Nucleus accumbens (tissue), 56 donors: ENCODE results near the gene BICRAL.
"Not testable (repeated sequence)": the region's sequence is repeated elsewhere in the genome, so short reads cannot be mapped to it uniquely, and the experiment has no call there.

Experiments
- DNase-seq, 56 donors: peaks; one replicate each; lab custom pipeline; 2025; lab: John Stamatoyannopoulos, UW

BICRAL gene

DNA sequence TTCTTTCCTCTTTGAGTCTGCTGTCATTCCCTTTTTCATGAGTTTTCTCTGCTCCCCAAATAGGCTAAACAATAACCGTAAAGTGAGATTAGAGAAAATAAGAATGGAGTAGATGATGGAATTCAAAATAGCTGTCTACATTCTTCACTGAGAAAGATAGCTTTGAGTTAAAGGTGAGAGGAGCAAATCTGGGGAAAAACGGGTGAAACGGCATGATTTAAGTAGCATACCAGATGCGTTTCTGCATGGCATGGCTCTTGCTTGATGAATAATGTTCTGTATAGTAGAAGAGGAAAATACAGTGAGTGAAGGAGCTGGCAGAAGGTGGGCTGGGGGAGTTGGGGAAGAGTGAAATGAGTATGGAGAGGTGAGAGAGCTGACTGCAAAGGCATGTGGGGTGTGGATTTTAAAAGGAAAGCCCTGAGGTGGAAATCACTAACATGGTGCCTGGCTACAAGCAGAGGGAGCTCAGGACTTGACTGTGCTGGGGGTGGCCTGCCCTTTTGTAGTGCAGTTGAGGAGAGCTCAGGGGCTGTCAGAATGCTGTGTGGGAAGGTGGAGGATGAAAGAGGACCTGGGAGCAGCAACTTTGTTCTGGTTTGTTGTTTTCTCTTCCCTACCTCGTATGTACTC, 8.8 kb downstream of the BICRAL start:
- DNase-seq, result peak in 3 of 56 donors; percentile 5 to 11 (median 7)

- DNase-seq, result no peak
These were observed 10.0 kb downstream of the BICRAL start for GRCh38 chr6:42791706-42792320.

GRCh38 chr6:42795651-42796050, 13.8 kb downstream of the BICRAL start:
- DNase-seq, result no peak

DNA sequence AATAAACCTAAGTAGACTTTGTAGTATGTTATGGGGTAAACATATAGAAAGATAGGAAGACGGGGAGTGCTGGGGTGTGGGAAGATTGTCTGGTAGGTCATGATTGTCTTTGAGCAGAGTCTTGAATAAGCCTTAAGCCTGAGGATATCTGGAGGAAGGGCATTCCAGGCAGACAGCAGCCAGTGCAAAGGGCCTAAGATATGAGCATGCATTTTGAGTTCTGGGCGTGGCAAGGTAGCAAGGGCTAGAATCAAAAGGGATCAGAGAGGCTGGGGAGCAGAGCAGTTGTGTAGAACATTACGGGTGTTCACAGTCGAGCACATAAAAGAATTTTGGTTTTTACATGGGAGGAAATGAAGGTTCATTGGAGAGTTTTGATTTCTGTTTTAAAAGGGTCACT, 14.3 kb downstream of the BICRAL start:
- DNase-seq, result no peak

DNA sequence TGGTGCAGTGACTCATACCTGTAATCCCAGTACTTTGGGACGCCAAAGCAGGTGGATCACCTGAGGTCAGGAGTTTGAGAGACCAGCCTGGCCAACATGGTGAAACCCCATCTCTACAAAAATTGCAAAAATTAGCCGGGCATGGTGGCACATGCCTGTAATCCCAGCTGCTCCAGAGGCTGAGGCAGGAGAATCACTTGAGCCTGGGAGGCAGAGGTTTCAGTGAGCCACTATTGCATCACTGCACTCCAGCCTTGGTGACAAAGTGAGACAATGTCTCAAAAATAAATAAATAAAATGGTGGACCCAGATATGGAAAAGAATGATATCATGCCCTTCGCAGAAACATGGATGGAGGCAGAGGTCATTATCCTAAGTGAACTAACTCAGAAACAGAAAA, 15.8 kb downstream of the BICRAL start:
- DNase-seq, result not testable (repeated sequence)

DNA sequence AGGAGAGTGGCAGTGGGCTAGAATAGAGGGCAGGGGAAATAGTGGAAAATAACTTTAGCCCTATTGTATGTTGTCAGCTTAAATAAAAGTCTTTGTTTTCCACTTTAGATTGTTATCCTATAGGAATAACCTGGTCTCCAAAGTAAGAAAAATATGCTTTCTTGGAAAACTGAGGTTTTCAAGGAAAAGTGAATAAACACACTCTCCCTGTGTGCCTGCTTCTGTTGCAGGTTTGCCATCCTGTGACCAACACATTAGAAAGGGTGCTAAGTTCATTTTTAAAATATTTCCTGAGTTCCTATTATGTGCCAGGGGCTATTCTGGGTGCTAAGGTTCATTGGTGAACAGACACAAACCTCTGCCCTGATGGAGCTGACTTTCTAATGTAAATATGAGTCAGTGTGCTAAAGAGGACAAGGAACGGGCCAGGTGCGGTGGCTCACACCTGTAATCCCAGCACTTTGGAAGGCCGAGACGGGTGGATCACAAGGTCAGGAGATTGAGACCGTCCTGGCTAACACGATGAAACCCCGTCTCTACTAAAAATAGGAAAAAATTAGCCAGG, 23.5 kb downstream of the BICRAL start:
- DNase-seq, result no peak

DNA sequence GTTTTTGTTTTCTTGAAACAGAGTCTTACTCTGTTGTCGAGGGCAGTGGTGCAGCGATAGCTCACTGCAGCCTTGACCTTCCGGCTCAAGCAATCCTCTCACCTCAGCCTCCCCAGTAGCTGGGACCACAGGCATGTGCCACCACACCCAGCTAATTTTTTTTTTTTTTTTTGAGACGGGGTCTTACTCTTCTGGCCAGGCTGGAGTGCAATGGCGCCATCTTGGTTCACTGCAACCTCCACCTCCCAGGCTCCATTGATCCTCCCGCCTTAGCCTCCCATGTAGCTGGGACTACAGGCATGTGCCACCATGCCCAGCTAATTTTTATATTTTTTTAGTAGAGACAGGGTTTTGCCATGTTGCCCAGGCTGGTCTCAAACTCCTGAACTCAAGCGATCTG, 24.5 kb downstream of the BICRAL start:
- not testable (repeated sequence) for DNase-seq

DNA sequence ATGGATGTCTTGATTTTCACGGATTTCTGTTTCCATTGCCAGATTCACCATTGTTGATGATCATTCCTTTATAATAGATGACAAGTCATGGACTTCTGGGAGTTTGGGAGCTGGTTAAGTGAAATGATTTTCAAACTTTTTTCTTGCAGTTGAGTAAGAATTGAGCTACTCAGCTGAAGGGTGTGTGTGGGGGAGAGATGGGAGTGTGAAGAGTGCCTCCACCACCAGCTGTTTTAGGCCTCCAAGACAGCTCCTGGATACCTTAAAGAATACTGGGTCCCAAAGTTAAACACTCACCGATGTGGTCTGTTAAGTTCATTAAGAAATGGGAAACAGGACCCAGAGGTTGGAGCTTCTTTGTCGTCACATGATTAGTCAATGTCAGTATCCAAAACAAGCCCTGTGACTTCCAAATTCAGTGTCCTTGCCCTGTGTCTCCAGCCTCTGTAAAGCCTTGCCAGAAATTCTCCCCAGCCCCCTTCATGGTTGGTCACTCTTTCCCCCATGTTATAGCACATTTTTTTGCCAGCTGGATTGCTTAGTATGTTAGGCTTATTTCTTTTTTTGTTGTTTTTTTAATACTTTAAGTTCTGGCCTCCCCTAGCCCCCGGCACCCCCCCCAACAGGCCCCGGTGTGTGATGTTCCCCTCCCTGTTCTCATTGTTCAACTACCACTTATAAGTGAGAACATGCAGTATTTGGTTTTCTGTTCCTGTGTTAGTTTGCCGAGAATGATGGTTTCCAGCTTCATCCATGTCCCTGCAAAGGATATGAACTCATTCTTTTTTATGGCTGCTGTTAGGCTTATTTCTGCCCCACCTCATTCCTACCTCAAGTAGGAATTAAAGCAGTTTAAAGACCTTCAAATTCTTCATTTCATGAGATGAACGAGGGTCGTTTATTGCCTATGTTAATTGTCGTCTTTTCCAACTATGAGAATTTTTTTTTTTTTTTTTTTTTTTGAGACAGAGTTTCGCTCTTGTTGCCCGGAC, 26.9 kb downstream of the BICRAL start:
- DNase-seq, result no peak

DNA sequence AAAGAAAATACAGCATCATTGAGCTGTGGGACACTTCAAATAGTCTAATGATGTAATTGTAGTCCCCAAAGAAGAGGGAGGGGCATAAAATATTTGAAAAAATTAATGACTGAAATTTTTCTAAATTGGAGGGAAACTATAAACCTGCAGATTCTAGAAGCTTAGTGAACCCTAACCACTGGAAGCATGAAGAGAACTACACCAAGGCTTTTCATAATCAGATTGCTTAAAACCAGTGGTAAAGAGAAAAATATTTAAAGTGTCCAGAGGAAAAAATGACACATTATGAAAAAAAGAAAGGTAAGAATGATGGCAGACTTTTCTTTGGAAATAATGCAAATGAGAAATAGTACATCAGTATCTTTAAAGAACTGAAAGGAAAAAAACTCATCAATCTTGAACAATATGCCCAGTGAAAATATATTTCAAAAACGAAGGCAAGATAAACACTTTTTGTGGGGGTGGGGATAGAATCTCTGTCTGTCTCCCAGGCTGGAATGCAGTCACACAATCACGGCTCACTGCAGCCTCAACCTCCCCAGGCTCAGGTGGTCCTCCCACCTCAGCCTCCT, 31.3 kb downstream of the BICRAL start:
- DNase-seq, result no peak

DNA sequence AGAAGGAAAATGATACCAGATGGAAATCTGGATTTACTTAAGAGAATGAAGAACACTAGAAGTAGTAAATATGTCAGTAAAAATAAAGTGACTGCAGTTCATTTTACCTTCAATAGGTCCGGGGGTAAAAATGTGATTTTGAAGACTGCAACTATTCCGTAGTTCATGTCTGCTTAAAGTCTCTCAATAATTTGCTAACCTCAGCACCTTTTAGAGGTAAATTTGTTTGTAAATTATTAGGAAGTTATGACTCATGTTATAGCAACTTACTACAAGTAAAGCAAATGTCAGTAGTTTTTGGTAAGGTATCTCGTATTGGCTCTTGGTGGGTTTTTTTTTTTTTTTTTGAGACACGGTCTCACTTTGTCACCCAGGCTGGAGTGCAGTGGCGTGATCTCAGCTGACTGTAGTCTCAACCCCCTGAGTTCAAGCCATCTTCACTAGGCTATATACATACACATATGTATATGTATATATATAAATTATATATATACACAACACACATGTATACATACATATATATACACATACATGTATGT, 32.1 kb downstream of the BICRAL start:
- DNase-seq, result no peak

GRCh38 chr6:42815726-42816125, 33.9 kb downstream of the BICRAL start:
- not testable (repeated sequence) for DNase-seq

DNA sequence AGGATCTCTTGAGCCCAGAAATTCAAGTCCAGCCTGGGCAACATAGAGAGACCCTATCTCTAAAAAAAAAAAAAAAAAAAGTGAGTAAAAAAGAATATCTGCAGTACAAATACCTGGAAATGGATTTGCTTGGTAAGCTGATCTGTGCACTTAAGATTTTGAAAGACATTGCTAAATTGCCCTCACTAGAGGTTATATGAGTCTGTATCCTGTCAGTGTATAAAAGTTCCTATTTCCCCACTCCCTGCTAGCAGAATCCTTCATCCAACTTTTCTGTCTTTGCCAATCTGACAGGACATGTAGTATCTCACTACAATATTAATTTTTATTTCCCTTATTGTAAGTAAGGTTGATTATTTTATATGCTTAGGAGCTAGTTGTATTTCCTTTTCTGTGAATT, 36.1 kb downstream of the BICRAL start:
- DNase-seq, result no peak

DNA sequence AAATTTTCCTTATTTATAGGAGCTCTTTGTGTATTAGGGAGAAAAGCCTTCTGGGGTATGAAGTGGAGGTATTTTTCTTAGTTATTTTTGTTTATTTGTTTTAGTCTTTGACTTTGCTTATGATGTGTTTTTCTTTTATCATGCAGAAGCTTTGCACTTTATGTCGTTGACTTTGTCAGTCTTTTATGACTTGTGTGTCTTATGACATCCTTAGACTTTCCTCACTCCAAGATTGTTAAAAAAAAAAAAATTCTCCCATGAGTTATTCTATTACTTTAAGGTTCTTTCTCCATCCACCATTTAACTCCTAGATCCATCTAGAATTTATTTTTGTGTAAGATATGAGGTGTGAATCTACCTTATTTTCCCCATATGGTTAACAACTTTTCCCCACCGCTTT, 36.6 kb downstream of the BICRAL start:
- no peak for DNase-seq

DNA sequence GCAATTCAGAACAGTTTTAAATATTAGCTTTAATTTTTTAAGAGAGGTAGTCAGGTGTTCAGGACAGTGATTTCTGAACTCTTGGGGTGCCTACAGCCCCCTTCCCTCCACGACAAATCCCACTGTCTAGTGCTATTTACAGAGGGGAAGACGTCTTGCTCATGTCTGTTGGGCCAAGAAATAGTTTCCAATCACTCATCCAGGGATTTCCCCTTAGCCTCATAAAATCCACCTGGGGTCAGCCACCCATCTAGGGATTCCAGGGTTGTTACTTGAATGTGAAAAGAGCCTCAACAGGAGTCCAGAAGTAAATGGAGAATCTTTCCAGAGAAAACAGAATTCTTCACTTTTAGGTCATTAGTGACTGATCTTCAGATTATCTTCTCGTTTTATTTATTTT, 37.0 kb downstream of the BICRAL start:
- no peak for DNase-seq

DNA sequence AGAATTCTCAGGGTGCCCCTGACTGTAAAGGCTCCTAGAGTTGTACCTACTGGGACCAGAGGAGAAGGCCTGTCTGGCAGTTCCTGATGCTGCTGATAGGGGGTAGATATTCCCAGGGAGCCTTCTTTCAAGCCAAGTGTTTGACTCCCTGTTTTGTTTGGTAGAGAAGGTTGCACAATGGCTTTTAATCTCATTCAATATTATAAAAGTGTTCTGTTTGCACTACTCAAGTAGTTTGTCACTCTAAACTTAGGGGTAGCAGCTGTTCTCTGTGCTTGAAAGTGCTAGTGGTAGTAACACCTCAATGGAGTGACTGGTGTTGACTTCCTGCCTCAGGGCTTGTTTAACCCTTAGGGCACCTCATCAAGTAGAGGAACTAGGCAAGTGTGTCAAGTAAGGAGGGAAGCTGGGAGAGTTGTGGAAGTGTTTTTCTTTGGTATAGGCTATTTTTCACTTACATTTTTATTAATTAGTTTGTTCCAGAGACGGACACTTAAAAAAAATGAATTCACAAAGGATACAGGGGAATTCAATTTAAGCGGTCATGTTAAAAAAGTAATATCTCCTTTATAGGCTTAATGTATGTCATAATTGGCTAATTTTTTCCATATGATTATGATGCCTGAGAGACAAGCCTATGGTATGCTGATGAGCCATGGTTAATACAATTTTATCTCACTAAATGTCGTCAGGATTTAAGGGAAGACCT, 38.1 kb downstream of the BICRAL start:
- no peak for DNase-seq

DNA sequence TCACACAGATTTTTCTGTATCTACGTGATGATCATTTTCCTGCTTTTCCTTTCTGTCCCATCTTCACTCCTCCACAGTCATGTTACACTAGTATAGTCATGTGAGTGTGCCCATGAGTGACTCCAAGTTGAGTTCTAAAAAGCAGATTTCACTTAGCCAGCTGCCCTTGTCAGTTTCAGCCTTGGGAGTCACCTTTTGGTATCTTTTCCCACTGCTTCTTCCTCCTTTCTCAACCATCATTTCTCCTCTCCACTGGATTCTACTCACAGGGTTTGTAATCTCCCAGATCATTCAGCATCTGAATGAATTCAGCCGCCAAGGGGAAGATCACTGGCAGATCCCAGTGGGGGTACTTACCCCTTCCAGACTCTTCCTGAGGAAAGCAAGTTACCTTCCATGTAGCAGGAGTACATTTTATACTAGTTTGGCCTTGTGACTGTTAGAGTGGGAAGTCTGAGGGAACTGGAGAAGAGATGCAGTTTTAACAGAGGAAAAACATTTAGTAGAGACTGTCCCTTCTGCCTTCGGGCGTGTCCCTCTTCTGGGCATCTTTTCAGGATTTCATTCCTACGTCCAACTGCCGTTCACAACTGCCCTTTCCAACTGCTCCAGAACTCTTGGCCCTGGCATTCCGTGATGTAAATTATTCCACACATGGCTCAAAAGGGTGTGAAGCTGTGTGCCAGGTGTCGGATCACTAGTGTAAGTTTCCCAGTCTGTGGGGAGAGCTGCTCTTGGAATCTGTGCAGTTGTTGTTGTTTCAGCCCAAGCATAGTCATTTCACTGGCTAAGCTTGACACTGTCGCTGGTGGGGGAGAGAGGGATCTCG, 38.9 kb downstream of the BICRAL start:
- peak in 9 of 56 donors; percentile 1 to 56 (median 5) for DNase-seq

DNA sequence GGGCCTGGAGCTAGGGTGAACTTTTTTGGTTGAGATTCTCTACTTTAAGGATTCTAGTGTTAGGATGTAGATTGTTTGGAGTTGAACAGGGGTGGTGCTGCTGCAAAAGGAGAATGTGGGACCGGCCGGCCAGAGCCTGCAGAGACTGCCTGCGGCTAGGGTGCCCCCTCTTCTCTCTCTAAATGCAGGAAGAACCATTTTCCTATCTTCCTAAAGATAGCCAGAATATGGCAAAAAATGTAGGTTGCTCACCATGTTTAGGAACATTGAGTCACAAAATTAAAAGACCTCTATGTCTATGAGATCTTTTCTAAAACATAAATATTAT, 39.5 kb downstream of the BICRAL start:
- peak in 2 of 56 donors; percentile 3 to 19 for DNase-seq

GRCh38 chr6:42821846-42822245, 40.0 kb downstream of the BICRAL start:
- no peak for DNase-seq

- no peak for DNase-seq
These were observed 47.8 kb downstream of the BICRAL start for GRCh38 chr6:42829561-42830092.
